Neural progenitor cell (in vitro differentiated cells): Measurements from ENCODE around the gene ZNF581.

Source experiments
- CTCF ChIP-seq: fragments of 200-600 bp; sonication (generic); IDR thresholded peaks from 2 replicates; pipeline ENCODE4 v1.5.1; 2017; ENCODE audit warnings: antibody characterized with exemption, mild to moderate bottlenecking
- EZH2 ChIP-seq: fragments of 200-600 bp; sonication (generic); IDR thresholded peaks from 2 replicates; pipeline ENCODE4 v1.6.1; 2017; ENCODE audit warnings: antibody characterized with exemption, mild to moderate bottlenecking, moderate library complexity

- no peak for TF ChIP-seq EZH2
- TF ChIP-seq CTCF, result no peak
Measured at GRCh38 chr19:55619286-55619685, 24.2 kb upstream of the ZNF581 start.
